K562 (cell line): ENCODE data around the gene IGFBPL1. TPM values are rescaled to one million over a fixed set of nuclear protein-coding genes. Genes with fewer than 3 reads are reported as not detected.

Source experiments
- CREB1 ChIP-seq, 2 experiments: sonication (generic) in 1 of 2; formaldehyde crosslinking in 1 of 2; IDR thresholded peaks; 2 replicates each; pipeline versions ENCODE4 v1.6.1 to v1.8.0; 2012 to 2022; ENCODE audit warnings: inconsistent platforms in 1 of 2, mild to moderate bottlenecking in 1 of 2, missing genetic modification reagents in 1 of 2, moderate library complexity in 1 of 2
- RBM22 ChIP-seq: fragments of 200-400 bp; formaldehyde crosslinking; IDR thresholded peaks from 2 replicates; pipeline ENCODE4 v1.6.1; 2018; ENCODE audit warnings: low read length, low read depth; ENCODE audit not compliant: poor library complexity, severe bottlenecking
- SMAD4 ChIP-seq: fragments of 250-450 bp; sonication (Bioruptor Pico); conservative IDR thresholded peaks from 2 replicates; pipeline ENCODE4 v1.8.0; 2021; ENCODE audit warnings: inconsistent platforms, mild to moderate bottlenecking, moderate library complexity
- SMARCC2 ChIP-seq: fragments of 450-650 bp; IDR thresholded peaks from 2 replicates; pipeline ENCODE4 v1.6.1; 2017; ENCODE audit warnings: antibody characterized with exemption, moderate library complexity, mild to moderate bottlenecking, low read depth
- ZNF23 ChIP-seq: fragments of 250-450 bp; sonication (Bioruptor Pico); IDR thresholded peaks from 2 replicates; pipeline ENCODE4 v1.4.0; 2020; ENCODE audit warnings: mild to moderate bottlenecking
- polyA plus RNA-seq, 8 experiments: library from polyadenylated mRNA; depleted of rRNA in 4 of 8; stranded (reverse) in 5 of 8; unstranded in 3 of 8; fragments of >200 nt; fragmentation: Nextera tagmentation in 2 of 8; fragmentation: Illumina TruSeq in 1 of 8; extraction: Ambion mirVana in 2 of 8; extraction: Trizol in 1 of 8; gene quantifications; 2 replicates each; pipeline versions ENCODE4 v1.2.1 to v1.2.3, GENCODE V29; 2011 to 2014; ENCODE audit warnings: inconsistent platforms in 1 of 8, missing spikeins in 1 of 8
- total RNA-seq, 7 experiments: library from RNA; depleted of rRNA in 6 of 7; stranded (reverse); fragments of >200 nt in 6 of 7; fragmentation: Illumina TruSeq in 2 of 7; extraction: Trizol in 2 of 7; gene quantifications; 2 replicates each; pipeline versions ENCODE4 v1.2.1 to v1.2.3, GENCODE V29; 2011 to 2021; ENCODE audit warnings: low replicate concordance in 1 of 7
- TF ChIP-seq, protein P1 (sequence below), 3 experiments: fragments of 200-800 bp in 1 of 3; fragments of 250-450 bp in 1 of 3; fragments of 450-650 bp in 1 of 3; sonication (Bioruptor Pico) in 1 of 3; sonication (Bioruptor generic) in 1 of 3; formaldehyde crosslinking in 1 of 3; IDR thresholded peaks; 2 replicates each; pipeline versions ENCODE4 v1.6.1 to v1.8.0; 2016 to 2022; ENCODE audit warnings: mild to moderate bottlenecking in 2 of 3, missing genetic modification characterization in 2 of 3, missing compliant biosample characterization in 1 of 3, moderate library complexity in 1 of 3
- TF ChIP-seq, protein P2 (sequence below): IDR thresholded peaks from 2 replicates; pipeline ENCODE4 v1.6.1; 2016; ENCODE audit warnings: missing genetic modification characterization, missing compliant biosample characterization
- TF ChIP-seq, protein P3 (sequence below), 2 experiments: IDR thresholded peaks; 2 replicates each; pipeline ENCODE4 v1.6.1; 2012; ENCODE audit warnings: improper control_type of control experiment in 2 of 2, low read depth in 2 of 2, low read length in 2 of 2, borderline replicate concordance in 1 of 2
- TF ChIP-seq, protein P4 (sequence below): sonication (generic); formaldehyde crosslinking; IDR thresholded peaks from 2 replicates; pipeline ENCODE4 v1.5.0; 2020; ENCODE audit warnings: missing genetic modification reagents
- TF ChIP-seq, protein P5 (sequence below): fragments of 450-650 bp; IDR thresholded peaks from 2 replicates; pipeline ENCODE4 v1.6.1; 2017; ENCODE audit warnings: antibody characterized with exemption
- TF ChIP-seq, protein P6 (sequence below): fragments of 450-650 bp; formaldehyde crosslinking; IDR thresholded peaks from 2 replicates; pipeline ENCODE4 v1.4.0; 2020; ENCODE audit warnings: mild to moderate bottlenecking

Gene IGFBPL1
- total and polyA plus RNA-seq, 9 of the 15 experiments (the other 6 are each of a cell fraction or from before 2014, with no cell fraction given): not detected

DNA sequence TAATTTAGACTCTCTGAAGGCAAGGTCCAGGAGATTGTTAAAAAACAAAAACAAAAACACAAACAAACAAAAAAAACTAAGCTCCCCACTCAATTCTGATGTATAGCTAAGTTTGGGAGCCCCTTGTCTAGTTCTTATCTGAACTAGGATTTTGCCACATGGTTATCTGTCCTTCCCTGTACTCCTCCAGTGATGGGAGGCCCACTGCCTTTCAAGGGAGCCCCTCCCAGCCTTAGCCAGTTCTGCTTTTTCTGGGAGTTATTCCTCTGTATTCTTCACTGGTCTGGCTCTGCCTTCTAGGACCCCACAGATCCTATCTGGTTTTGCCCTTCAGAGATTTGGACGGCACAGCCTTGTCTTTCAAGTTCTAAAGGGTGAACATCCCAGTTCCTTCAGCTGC is 33.8 kb downstream of the IGFBPL1 start (continued):
- TF ChIP-seq, protein P1, sequence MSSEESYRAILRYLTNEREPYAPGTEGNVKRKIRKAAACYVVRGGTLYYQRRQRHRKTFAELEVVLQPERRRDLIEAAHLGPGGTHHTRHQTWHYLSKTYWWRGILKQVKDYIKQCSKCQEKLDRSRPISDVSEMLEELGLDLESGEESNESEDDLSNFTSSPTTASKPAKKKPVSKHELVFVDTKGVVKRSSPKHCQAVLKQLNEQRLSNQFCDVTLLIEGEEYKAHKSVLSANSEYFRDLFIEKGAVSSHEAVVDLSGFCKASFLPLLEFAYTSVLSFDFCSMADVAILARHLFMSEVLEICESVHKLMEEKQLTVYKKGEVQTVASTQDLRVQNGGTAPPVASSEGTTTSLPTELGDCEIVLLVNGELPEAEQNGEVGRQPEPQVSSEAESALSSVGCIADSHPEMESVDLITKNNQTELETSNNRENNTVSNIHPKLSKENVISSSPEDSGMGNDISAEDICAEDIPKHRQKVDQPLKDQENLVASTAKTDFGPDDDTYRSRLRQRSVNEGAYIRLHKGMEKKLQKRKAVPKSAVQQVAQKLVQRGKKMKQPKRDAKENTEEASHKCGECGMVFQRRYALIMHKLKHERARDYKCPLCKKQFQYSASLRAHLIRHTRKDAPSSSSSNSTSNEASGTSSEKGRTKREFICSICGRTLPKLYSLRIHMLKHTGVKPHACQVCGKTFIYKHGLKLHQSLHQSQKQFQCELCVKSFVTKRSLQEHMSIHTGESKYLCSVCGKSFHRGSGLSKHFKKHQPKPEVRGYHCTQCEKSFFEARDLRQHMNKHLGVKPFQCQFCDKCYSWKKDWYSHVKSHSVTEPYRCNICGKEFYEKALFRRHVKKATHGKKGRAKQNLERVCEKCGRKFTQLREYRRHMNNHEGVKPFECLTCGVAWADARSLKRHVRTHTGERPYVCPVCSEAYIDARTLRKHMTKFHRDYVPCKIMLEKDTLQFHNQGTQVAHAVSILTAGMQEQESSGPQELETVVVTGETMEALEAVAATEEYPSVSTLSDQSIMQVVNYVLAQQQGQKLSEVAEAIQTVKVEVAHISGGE (CRISPR knock-in tag; IDR thresholded peaks at IDR 0.05): 0 out of 6 replicates have a peak, but pooled peaks of 1 of the 3 experiments have one; percentile 38
- TF ChIP-seq, protein P2, sequence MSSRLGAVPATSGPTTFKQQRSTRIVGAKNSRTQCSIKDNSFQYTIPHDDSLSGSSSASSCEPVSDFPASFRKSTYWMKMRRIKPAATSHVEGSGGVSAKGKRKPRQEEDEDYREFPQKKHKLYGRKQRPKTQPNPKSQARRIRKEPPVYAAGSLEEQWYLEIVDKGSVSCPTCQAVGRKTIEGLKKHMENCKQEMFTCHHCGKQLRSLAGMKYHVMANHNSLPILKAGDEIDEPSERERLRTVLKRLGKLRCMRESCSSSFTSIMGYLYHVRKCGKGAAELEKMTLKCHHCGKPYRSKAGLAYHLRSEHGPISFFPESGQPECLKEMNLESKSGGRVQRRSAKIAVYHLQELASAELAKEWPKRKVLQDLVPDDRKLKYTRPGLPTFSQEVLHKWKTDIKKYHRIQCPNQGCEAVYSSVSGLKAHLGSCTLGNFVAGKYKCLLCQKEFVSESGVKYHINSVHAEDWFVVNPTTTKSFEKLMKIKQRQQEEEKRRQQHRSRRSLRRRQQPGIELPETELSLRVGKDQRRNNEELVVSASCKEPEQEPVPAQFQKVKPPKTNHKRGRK (tag): no peak
- TF ChIP-seq, protein P3, sequence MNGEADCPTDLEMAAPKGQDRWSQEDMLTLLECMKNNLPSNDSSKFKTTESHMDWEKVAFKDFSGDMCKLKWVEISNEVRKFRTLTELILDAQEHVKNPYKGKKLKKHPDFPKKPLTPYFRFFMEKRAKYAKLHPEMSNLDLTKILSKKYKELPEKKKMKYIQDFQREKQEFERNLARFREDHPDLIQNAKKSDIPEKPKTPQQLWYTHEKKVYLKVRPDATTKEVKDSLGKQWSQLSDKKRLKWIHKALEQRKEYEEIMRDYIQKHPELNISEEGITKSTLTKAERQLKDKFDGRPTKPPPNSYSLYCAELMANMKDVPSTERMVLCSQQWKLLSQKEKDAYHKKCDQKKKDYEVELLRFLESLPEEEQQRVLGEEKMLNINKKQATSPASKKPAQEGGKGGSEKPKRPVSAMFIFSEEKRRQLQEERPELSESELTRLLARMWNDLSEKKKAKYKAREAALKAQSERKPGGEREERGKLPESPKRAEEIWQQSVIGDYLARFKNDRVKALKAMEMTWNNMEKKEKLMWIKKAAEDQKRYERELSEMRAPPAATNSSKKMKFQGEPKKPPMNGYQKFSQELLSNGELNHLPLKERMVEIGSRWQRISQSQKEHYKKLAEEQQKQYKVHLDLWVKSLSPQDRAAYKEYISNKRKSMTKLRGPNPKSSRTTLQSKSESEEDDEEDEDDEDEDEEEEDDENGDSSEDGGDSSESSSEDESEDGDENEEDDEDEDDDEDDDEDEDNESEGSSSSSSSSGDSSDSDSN (IDR thresholded peaks at IDR 0.05; ENCODE audit: borderline replicate concordance in 1 of 2, low read depth in 2 of 2, low read length in 2 of 2): no peak
- TF ChIP-seq, protein P4, sequence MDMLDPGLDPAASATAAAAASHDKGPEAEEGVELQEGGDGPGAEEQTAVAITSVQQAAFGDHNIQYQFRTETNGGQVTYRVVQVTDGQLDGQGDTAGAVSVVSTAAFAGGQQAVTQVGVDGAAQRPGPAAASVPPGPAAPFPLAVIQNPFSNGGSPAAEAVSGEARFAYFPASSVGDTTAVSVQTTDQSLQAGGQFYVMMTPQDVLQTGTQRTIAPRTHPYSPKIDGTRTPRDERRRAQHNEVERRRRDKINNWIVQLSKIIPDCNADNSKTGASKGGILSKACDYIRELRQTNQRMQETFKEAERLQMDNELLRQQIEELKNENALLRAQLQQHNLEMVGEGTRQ (CRISPR knock-in tag): no peak
- TF ChIP-seq, protein P5, sequence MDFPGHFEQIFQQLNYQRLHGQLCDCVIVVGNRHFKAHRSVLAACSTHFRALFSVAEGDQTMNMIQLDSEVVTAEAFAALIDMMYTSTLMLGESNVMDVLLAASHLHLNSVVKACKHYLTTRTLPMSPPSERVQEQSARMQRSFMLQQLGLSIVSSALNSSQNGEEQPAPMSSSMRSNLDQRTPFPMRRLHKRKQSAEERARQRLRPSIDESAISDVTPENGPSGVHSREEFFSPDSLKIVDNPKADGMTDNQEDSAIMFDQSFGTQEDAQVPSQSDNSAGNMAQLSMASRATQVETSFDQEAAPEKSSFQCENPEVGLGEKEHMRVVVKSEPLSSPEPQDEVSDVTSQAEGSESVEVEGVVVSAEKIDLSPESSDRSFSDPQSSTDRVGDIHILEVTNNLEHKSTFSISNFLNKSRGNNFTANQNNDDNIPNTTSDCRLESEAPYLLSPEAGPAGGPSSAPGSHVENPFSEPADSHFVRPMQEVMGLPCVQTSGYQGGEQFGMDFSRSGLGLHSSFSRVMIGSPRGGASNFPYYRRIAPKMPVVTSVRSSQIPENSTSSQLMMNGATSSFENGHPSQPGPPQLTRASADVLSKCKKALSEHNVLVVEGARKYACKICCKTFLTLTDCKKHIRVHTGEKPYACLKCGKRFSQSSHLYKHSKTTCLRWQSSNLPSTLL: no peak
- TF ChIP-seq, protein P6, sequence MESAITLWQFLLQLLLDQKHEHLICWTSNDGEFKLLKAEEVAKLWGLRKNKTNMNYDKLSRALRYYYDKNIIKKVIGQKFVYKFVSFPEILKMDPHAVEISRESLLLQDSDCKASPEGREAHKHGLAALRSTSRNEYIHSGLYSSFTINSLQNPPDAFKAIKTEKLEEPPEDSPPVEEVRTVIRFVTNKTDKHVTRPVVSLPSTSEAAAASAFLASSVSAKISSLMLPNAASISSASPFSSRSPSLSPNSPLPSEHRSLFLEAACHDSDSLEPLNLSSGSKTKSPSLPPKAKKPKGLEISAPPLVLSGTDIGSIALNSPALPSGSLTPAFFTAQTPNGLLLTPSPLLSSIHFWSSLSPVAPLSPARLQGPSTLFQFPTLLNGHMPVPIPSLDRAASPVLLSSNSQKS: no peak
- TF ChIP-seq RBM22 (no peak), SMAD4 (CRISPR knock-in tag) (peak; percentile 49; the same call in 1 of the 2 replicates), SMARCC2 (peak; percentile 49; the same call in 1 of the 2 replicates), ZNF23 (CRISPR knock-in tag) (no peak), CREB1 (IDR thresholded peaks at IDR 0.05) (no peak), CREB1 (CRISPR knock-in tag; IDR thresholded peaks at IDR 0.05) (no peak)
